Activated CD8-positive, alpha-beta memory T cell treated with anti-CD3 and anti-CD28 coated beads, Interleukin-2, amount 10 ng/mL, durations not matched to agents 7 days and 5 days (primary cell): ENCODE results near the gene KLF15. TPM values are rescaled to one million over a fixed set of nuclear protein-coding genes. Genes with fewer than 3 reads are reported as not detected.
A peak's percentile ranks its signal among the peaks of the same experiment; 100 is the strongest.

Experiments used
- ATAC-seq: fragments of 150-1000 bp; cut with Tn5 transposase; one replicate; pipeline ENCODE4 v1.10.0; 2021; ENCODE audit warnings: moderate library complexity
- CTCF ChIA-PET: fragments of 350-600 bp; sonication (Branson Sonifier 250); formaldehyde crosslinking; loops from one replicate; lab custom pipeline; 2021; ENCODE audit warnings: antibody characterized with exemption; lab: Charles Lee
- DNase-seq: peaks from one replicate; pipeline ENCODE4 v3.0.0-alpha.2; 2020
- H3K27ac Mint-ChIP-seq: one replicate; pipeline ENCODE4 v1.8.0; 2021; ENCODE audit warnings: mild to moderate bottlenecking, mixed read lengths
- H3K27me3 Mint-ChIP-seq: one replicate; pipeline ENCODE4 v1.8.0; 2021; ENCODE audit warnings: mixed read lengths
- H3K36me3 Mint-ChIP-seq: one replicate; pipeline ENCODE4 v1.8.0; 2021; ENCODE audit warnings: mild to moderate bottlenecking, mixed read lengths
- H3K4me1 Mint-ChIP-seq: one replicate; pipeline ENCODE4 v1.8.0; 2021; ENCODE audit warnings: mixed read lengths
- H3K4me3 Mint-ChIP-seq: one replicate; pipeline ENCODE4 v1.8.0; 2021; ENCODE audit warnings: mild to moderate bottlenecking, moderate library complexity, mixed read lengths
- H3K9me3 Mint-ChIP-seq: one replicate; pipeline ENCODE4 v1.8.0; 2022; ENCODE audit warnings: low read depth, mixed read lengths
- total RNA-seq, 2 experiments: library from RNA; stranded (reverse); gene quantifications; one replicate each; pipeline ENCODE4 v1.2.3, GENCODE V29; 2021

Gene KLF15
- total RNA-seq: not detected

GRCh38 chr3:126357295-126358037 is at the start of gene KLF15:
Gene KLF15, minus strand, starts transcription at chr3:126357408. Its CDS starts 4,486 bp downstream, at chr3:126352922.
- Mint-ChIP-seq H3K4me3 (peak within 1 kb of the TSS; percentile 69), H3K27me3 (peaks cover 54% of the 10 kb centered on the region), H3K9me3 (no peaks in the 10 kb centered on the region), H3K36me3 (no peaks in the 10 kb centered on the region), H3K4me1 (peaks cover 11% of the 10 kb centered on the region), H3K27ac (no peak within 1 kb of the TSS)
- CTCF ChIA-PET: interaction anchor here (0.8 to 1.3 kb wide), 3 partner anchors 39 to 427 kb away, joined by 3 to 4 read pairs (median 3); no protein-coding TSS in a partner anchor
- DNase-seq (peak; percentile 81), ATAC-seq (peak; percentile 97)

GRCh38 chr3:126406389-126407296 is 49.4 kb upstream of the KLF15 start:
- Mint-ChIP-seq H3K27me3 (peaks cover 19% of the 10 kb centered on the region), H3K4me1 (no peaks in the 10 kb centered on the region), H3K4me3 (no peak overlapping the region), H3K9me3 (no peaks in the 10 kb centered on the region), H3K36me3 (no peaks in the 10 kb centered on the region), H3K27ac (no peak overlapping the region)
- ATAC-seq (no peak), DNase-seq (peak; percentile 19)
- CTCF ChIA-PET: no interaction called here

- H3K9me3 Mint-ChIP-seq: no peaks in the 10 kb centered on the region
- no peak for ATAC-seq
- no peak overlapping the region for H3K4me3 Mint-ChIP-seq
- no peaks in the 10 kb centered on the region for H3K36me3 Mint-ChIP-seq
- no peaks in the 10 kb centered on the region for H3K4me1 Mint-ChIP-seq
- CTCF ChIA-PET: no interaction called here
- DNase-seq: no peak
- H3K27ac Mint-ChIP-seq: no peak overlapping the region
- H3K27me3 Mint-ChIP-seq: peaks cover 4% of the 10 kb centered on the region
Measured at GRCh38 chr3:126402666-126403302, 45.6 kb upstream of the KLF15 start.

GRCh38 chr3:126402178-126402577 is 45.0 kb upstream of the KLF15 start:
- no peaks in the 10 kb centered on the region for H3K4me1 Mint-ChIP-seq
- ATAC-seq (no peak), DNase-seq (no peak)
- H3K27ac Mint-ChIP-seq: no peak overlapping the region
- H3K9me3 Mint-ChIP-seq: no peaks in the 10 kb centered on the region
- H3K4me3 Mint-ChIP-seq: no peak overlapping the region
- no peaks in the 10 kb centered on the region for H3K36me3 Mint-ChIP-seq
- peaks cover 4% of the 10 kb centered on the region for H3K27me3 Mint-ChIP-seq
- CTCF ChIA-PET: no interaction called here

- Mint-ChIP-seq H3K4me3 (no peak overlapping the region), H3K27ac (no peak overlapping the region), H3K9me3 (no peaks in the 10 kb centered on the region), H3K27me3 (peaks cover 4% of the 10 kb centered on the region), H3K4me1 (no peaks in the 10 kb centered on the region), H3K36me3 (no peaks in the 10 kb centered on the region)
- DNase-seq (no peak), ATAC-seq (no peak)
- CTCF ChIA-PET: no interaction called here
Measured at GRCh38 chr3:126401611-126402160, 44.5 kb upstream of the KLF15 start.

DNA sequence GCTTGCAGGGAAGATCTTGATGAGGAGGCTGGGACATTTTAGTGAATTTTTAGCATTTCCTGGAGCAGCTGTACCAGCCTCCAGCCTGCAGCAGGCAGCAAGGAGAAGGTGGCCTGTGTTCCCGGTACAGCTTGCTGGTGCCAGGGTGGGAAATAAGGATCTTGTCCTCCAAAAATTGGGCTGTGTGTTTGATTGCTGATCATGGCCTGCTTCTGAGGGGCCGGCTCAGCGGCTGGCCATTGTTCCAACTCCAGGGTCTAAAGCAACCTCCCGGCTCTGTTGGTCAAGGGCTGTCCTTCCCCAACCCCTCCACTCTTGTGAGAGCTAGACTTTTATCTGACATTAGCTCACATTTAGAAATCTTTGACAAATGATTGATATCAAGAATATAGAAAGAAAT is 42.5 kb upstream of the KLF15 start:
- no peak overlapping the region for H3K4me3 Mint-ChIP-seq
- peaks cover 13% of the 10 kb centered on the region for H3K27me3 Mint-ChIP-seq
- H3K27ac Mint-ChIP-seq: no peak overlapping the region
- no peaks in the 10 kb centered on the region for H3K9me3 Mint-ChIP-seq
- CTCF ChIA-PET: no interaction called here
- ATAC-seq (no peak), DNase-seq (no peak)
- no peaks in the 10 kb centered on the region for H3K4me1 Mint-ChIP-seq
- H3K36me3 Mint-ChIP-seq: no peaks in the 10 kb centered on the region

DNA sequence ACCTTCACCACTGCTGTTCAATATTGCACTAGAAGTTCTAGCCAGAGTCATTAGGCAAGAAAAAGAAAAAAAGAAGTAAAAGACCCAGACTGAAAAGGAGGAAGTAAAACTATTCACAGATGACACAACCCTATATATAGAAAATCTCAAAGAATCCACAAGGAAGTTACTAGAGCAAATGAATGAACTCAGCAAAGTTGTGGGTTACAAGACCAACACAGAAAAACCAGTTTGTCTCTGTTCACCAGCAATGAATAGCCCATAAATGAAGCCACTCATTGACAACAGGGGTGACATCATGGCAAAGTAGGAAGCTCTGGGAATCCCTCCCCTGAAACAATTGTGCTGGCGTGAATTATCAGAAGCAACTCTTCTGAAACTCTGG is 42.1 kb upstream of the KLF15 start:
- Mint-ChIP-seq H3K27ac (no peak overlapping the region), H3K4me3 (no peak overlapping the region), H3K36me3 (no peaks in the 10 kb centered on the region), H3K27me3 (peaks cover 15% of the 10 kb centered on the region), H3K9me3 (no peaks in the 10 kb centered on the region), H3K4me1 (no peaks in the 10 kb centered on the region)
- CTCF ChIA-PET: no interaction called here
- ATAC-seq: no peak
- DNase-seq: no peak

DNA sequence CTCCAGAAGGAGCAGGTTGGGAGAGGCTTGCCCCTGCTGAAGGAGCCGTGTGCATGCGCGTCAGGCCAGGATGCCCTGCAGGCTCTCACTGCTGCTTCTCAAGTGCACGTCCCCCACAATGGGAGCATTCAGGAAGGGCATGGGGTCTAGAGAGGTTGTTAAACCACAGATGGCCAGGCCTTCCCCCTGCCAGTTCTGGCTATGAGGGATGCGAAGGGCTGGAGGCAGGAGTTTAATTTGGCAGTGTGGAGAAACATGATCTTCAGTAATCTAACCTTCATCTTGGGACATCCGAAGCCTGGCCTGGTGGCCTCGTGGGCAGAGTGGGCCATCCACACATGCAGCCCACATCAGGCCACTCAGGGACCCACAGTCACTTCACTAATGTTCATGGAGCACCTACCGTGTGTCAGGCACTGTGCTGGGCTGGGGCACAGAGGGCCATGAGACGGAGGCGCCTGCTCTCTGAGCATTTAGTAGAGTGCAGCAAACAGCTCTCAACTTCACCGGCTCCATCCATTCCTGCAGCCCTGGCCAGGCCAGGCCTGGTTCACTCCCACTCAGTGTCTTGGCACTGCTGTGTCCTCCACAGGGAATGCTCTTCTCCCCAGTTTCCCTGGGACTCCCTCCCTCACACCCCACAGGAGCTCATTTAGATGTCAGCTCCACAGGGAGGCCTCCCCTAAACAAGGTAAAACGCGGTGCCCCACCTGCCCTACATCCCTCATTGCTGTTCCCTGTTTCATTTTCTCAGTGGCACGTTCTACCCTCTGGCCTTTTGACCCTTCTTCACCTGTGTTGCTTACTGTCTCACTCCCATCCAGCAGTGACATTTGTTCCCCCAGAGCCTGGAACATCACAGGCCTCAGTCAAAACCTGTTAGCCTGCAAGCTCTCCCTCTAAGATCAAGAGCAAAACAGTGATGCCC is 41.5 kb upstream of the KLF15 start:
- DNase-seq (no peak), ATAC-seq (no peak)
- no peak overlapping the region for H3K27ac Mint-ChIP-seq
- H3K4me1 Mint-ChIP-seq: no peaks in the 10 kb centered on the region
- no peaks in the 10 kb centered on the region for H3K9me3 Mint-ChIP-seq
- CTCF ChIA-PET: no interaction called here
- H3K4me3 Mint-ChIP-seq: no peak overlapping the region
- peaks cover 19% of the 10 kb centered on the region for H3K27me3 Mint-ChIP-seq
- H3K36me3 Mint-ChIP-seq: no peaks in the 10 kb centered on the region

DNA sequence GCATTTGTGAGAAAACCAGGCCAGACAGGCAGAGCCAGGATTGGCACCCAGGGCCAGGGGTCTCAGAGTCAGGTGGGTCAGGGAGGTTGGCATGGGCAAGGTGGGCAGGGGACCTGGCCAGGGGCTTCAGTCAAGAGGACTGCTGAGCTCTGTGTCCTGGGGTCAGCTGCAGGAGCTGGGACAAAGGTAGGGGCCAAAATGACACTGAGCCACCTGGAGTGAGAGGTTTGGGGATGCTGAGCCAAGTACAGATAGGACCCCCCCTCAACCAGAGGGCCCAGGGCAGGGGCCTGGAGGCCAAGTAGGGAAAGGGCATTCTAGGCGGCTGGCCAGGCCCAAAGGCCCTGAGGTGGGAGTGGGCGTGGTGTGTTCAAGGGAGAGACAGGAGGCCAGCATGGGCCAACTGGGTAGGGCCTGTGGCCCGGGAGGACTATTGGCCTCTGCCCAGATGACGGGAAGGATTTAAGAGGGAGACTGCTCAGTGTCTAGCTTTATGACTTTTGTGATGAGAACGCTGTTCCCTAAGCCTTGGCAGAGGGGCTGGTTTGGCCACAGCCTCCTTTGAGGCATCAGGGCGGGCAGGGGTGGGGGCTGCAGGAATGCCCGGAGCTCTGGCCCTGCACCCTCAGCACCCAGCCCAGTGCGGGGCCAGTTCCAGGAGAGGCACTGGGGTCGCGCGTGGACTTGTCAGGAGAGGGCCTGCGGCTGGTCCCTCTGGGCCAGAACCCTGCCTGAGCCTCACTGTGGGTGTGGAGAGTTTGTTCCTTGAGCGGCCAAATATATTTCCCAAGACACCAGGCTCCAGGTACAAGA is 40.6 kb upstream of the KLF15 start:
- ATAC-seq: no peak
- H3K36me3 Mint-ChIP-seq: no peaks in the 10 kb centered on the region

DNA sequence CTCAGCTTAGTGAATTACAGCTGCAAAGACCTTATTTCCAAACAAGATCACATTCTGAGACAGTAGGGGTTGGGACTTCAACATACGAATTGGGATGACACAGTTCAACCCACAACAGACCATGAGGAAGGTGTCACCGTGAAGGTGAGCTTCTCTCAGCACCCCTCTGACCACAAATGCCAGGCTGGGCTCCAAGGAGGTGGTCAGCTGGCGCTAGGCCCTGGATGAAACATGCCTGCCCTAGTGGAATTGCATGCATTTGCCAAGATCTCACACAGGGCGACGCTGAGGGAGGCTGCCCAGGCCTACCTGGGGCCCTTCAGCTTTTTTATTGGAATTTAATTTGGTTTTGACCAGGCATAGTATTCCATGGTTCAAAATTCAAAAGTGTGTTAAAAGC is 39.3 kb upstream of the KLF15 start:
- CTCF ChIA-PET: interaction anchor here (1.4 kb wide), 1 partner anchor 39 kb away, joined by 3 read pairs; no protein-coding TSS in a partner anchor
- no peaks in the 10 kb centered on the region for H3K36me3 Mint-ChIP-seq
- no peaks in the 10 kb centered on the region for H3K9me3 Mint-ChIP-seq
- H3K27me3 Mint-ChIP-seq: peaks cover 38% of the 10 kb centered on the region
- H3K27ac Mint-ChIP-seq: no peak overlapping the region
- H3K4me3 Mint-ChIP-seq: no peak overlapping the region
- ATAC-seq (no peak), DNase-seq (no peak)
- no peaks in the 10 kb centered on the region for H3K4me1 Mint-ChIP-seq

More for the DNA sequence above, 40.6 kb upstream of the KLF15 start:
- CTCF ChIA-PET: interaction anchor here (1.4 kb wide), 1 partner anchor 40 kb away, joined by 3 read pairs; no protein-coding TSS in a partner anchor
- peaks cover 28% of the 10 kb centered on the region for H3K27me3 Mint-ChIP-seq
- DNase-seq: no peak
- H3K4me3 Mint-ChIP-seq: no peak overlapping the region
- H3K27ac Mint-ChIP-seq: no peak overlapping the region
- H3K4me1 Mint-ChIP-seq: no peaks in the 10 kb centered on the region
- no peaks in the 10 kb centered on the region for H3K9me3 Mint-ChIP-seq

GRCh38 chr3:126395846-126396513 is 38.8 kb upstream of the KLF15 start:
- Mint-ChIP-seq H3K9me3 (no peaks in the 10 kb centered on the region), H3K27me3 (peaks cover 43% of the 10 kb centered on the region), H3K27ac (no peak overlapping the region), H3K36me3 (no peaks in the 10 kb centered on the region), H3K4me1 (peaks cover 2% of the 10 kb centered on the region), H3K4me3 (no peak overlapping the region)
- CTCF ChIA-PET: interaction anchor here (1.0 to 1.4 kb wide), 2 partner anchors 38 to 262 kb away, joined by 3 read pairs; no protein-coding TSS in a partner anchor
- DNase-seq (no peak), ATAC-seq (no peak)
